Measurements from ENCODE around the gene ZFR2.

GRCh38 chr19:3852177-3852511, 16.7 kb downstream of the ZFR2 start:
- TF ChIP-seq CTCF (IDR thresholded peaks at IDR 0.05) (no peak), EP300 (IDR thresholded peaks at IDR 0.05) (no peak)
